Caco-2 (cell line): ENCODE measurements around the gene XRCC5. TPM values are rescaled to one million over a fixed set of nuclear protein-coding genes. Genes with fewer than 3 reads are reported as not detected.

Experiments used
- BruUV-seq: library from RNA; stranded (reverse); fragments of 400-500 nt; replicated peaks from 2 replicates; lab custom pipeline; 2021; lab: Mats Ljungman, UMichigan
- CTCF ChIA-PET: fragments of 300-600 bp; sonication (Branson Sonifier 250); formaldehyde crosslinking; loops from one replicate; lab custom pipeline; 2022; ENCODE audit warnings: antibody characterized with exemption; lab: Charles Lee
- POLR2A ChIA-PET: fragments of 300-600 bp; sonication (Branson Sonifier 250); formaldehyde crosslinking; loops from one replicate; lab custom pipeline; 2022; ENCODE audit warnings: antibody characterized with exemption; lab: Charles Lee
- DNase-seq, 2 experiments: peaks; one replicate each; pipeline versions ENCODE4 v3.0.0 to v3.0.0-alpha.2; 2020 to 2022
- H3K27me3 ChIP-seq: replicated peaks from 2 replicates; pipeline ENCODE4 v1.6.0; 2011; ENCODE audit warnings: low read length; ENCODE audit not compliant: control insufficient read depth, insufficient read depth
- H3K36me3 ChIP-seq: 2 replicates; pipeline ENCODE4 v1.5.1; 2011; ENCODE audit warnings: low read length; ENCODE audit not compliant: control insufficient read depth, insufficient read depth
- H3K4me1 ChIP-seq: fragments of 250-450 bp; sonication (Bioruptor Pico); 2 replicates; pipeline ENCODE4 v1.5.1; 2020; ENCODE audit warnings: mild to moderate bottlenecking
- H3K4me3 ChIP-seq: 2 replicates; pipeline ENCODE4 v1.5.1; 2011; ENCODE audit warnings: low read depth, mild to moderate bottlenecking, control low read depth, low read length
- H3K9me3 ChIP-seq: fragments of 250-450 bp; sonication (Bioruptor Pico); 2 replicates; pipeline ENCODE4 v1.5.1; 2020; ENCODE audit warnings: mild to moderate bottlenecking, moderate library complexity
- H3K27ac Mint-ChIP-seq: one replicate; pipeline ENCODE4 v1.8.0; 2022; ENCODE audit warnings: mixed read lengths; ENCODE audit not compliant: unreplicated experiment
- H3K27me3 Mint-ChIP-seq: one replicate; pipeline ENCODE4 v1.8.0; 2022; ENCODE audit warnings: mixed read lengths; ENCODE audit not compliant: insufficient read depth, unreplicated experiment
- H3K36me3 Mint-ChIP-seq: one replicate; pipeline ENCODE4 v1.8.0; 2022; ENCODE audit warnings: mild to moderate bottlenecking, mixed read lengths; ENCODE audit not compliant: insufficient read depth, unreplicated experiment
- H3K4me1 Mint-ChIP-seq: one replicate; pipeline ENCODE4 v1.8.0; 2022; ENCODE audit warnings: low read depth, mixed read lengths; ENCODE audit not compliant: unreplicated experiment
- H3K4me3 Mint-ChIP-seq: one replicate; pipeline ENCODE4 v1.8.0; 2022; ENCODE audit warnings: mild to moderate bottlenecking, moderate library complexity, mixed read lengths; ENCODE audit not compliant: unreplicated experiment
- H3K9me3 Mint-ChIP-seq: one replicate; pipeline ENCODE4 v1.8.0; 2022; ENCODE audit warnings: mixed read lengths; ENCODE audit not compliant: unreplicated experiment
- intact Hi-C: fragments of 100-400 bp; cut with micrococcal nuclease; formaldehyde crosslinking; loops from one replicate; pipeline ENCODE4 v1.10.0; 2022; ENCODE audit not compliant: unreplicated experiment
- total RNA-seq: library from RNA; stranded (reverse); gene quantifications from 2 replicates; pipeline ENCODE4 v1.2.3, GENCODE V29; 2022
- TF ChIP-seq, protein P1 (sequence below), 2 experiments: fragments of 200-600 bp in 1 of 2; IDR thresholded peaks; 1 replicate in 1 of 2; 2 replicates in 1 of 2; pipeline versions ENCODE4 v1.5.1 to v1.8.0; 2011 to 2022; ENCODE audit warnings: antibody characterized with exemption in 1 of 2, control low read depth in 1 of 2, inconsistent platforms in 1 of 2, low read depth in 1 of 2, low read length in 1 of 2, mild to moderate bottlenecking in 1 of 2, moderate library complexity in 1 of 2; ENCODE audit not compliant: insufficient read depth in 1 of 2, severe bottlenecking in 1 of 2, unreplicated experiment in 1 of 2

The XRCC5 gene
- total RNA-seq, 1 experiment from 2014 or later, result 319 TPM

DNA sequence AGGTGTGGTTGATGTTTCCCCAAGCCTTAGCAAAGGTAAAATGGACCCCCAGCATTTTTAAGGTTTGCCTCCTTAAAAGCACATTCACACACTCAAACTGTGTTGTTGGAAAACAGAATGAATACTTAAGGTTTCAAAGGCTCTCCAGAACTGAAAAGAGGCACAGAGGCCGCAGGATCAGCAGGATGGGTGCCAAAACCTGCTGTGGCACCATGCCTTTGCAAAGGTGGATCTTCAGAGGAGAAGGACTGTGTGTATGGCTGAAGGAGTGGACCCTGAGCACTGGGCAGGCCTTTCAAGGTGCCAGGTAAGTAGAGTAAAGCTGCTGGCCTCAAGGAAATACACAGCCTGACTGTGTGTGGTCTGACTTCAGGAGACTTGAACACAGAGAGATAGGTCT lies 127.3 kb downstream of the XRCC5 start:
- POLR2A ChIA-PET, result no interaction called here
- BruUV-seq, result no TSS peak
- no peak overlapping the region for H3K4me3 Mint-ChIP-seq

DNA sequence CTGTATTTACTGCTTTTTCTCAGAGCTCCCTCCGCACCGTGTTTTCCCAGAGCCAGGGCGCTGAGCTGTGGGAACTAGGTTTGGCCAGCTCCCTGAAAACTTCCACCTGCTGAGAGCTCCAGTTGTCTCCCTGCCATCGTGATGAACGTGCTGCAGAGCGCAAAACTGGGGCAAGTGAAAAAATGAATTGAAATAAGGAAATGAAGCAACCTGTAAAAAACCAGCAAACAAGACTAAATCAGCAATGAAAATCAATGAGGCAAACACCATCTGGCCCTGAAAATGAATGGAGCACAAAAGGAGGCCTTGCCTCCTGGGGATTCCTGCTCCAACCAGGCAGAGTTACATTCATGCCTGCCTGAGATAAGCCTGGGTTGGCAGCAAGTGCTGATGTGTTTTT lies 133.2 kb downstream of the XRCC5 start:
- Histone ChIP-seq H3K36me3 (no peaks in the 10 kb centered on the region), H3K27me3 (no peaks in the 10 kb centered on the region), H3K4me3 (no peak overlapping the region), H3K9me3 (no peaks in the 10 kb centered on the region), H3K4me1 (no peaks in the 10 kb centered on the region)
- Mint-ChIP-seq H3K36me3 (no peaks in the 10 kb centered on the region), H3K9me3 (no peaks in the 10 kb centered on the region), H3K4me1 (no peaks in the 10 kb centered on the region), H3K27me3 (peaks cover 5% of the 10 kb centered on the region), H3K4me3 (no peak overlapping the region), H3K27ac (no peak overlapping the region)
- POLR2A ChIA-PET, result no interaction called here
- intact Hi-C loops, result no loop called here
- TF ChIP-seq, protein P1, sequence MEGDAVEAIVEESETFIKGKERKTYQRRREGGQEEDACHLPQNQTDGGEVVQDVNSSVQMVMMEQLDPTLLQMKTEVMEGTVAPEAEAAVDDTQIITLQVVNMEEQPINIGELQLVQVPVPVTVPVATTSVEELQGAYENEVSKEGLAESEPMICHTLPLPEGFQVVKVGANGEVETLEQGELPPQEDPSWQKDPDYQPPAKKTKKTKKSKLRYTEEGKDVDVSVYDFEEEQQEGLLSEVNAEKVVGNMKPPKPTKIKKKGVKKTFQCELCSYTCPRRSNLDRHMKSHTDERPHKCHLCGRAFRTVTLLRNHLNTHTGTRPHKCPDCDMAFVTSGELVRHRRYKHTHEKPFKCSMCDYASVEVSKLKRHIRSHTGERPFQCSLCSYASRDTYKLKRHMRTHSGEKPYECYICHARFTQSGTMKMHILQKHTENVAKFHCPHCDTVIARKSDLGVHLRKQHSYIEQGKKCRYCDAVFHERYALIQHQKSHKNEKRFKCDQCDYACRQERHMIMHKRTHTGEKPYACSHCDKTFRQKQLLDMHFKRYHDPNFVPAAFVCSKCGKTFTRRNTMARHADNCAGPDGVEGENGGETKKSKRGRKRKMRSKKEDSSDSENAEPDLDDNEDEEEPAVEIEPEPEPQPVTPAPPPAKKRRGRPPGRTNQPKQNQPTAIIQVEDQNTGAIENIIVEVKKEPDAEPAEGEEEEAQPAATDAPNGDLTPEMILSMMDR (IDR thresholded peaks at IDR 0.05; ENCODE audit: insufficient read depth in 1 of 2, low read depth in 1 of 2, low read length in 1 of 2, severe bottlenecking in 1 of 2, unreplicated experiment in 1 of 2), result no peak
- no TSS peak for BruUV-seq
- CTCF ChIA-PET, result no interaction called here
- DNase-seq, result no peak

More for the DNA sequence above, 127.3 kb downstream of the XRCC5 start:
- TF ChIP-seq, protein P1 (IDR thresholded peaks at IDR 0.05; ENCODE audit: insufficient read depth in 1 of 2, low read depth in 1 of 2, low read length in 1 of 2, severe bottlenecking in 1 of 2, unreplicated experiment in 1 of 2), result no peak
- no peak overlapping the region for H3K27ac Mint-ChIP-seq
- H3K36me3 Mint-ChIP-seq, result no peaks in the 10 kb centered on the region
- no peaks in the 10 kb centered on the region for H3K27me3 ChIP-seq
- H3K36me3 ChIP-seq, result no peaks in the 10 kb centered on the region; the same call in 1 of the 2 replicates
- no peak overlapping the region for H3K4me3 ChIP-seq
- DNase-seq, result no peak
- CTCF ChIA-PET, result no interaction called here
- intact Hi-C loops, result no loop called here
- H3K27me3 Mint-ChIP-seq, result no peaks in the 10 kb centered on the region
- H3K4me1 Mint-ChIP-seq, result no peaks in the 10 kb centered on the region
- peaks cover 21% of the 10 kb centered on the region for H3K9me3 Mint-ChIP-seq
- peaks cover 7% of the 10 kb centered on the region for H3K9me3 ChIP-seq
- no peaks in the 10 kb centered on the region for H3K4me1 ChIP-seq

- intact Hi-C loops, result no loop called here
Measured at GRCh38 chr2:216243026-216243425, 133.9 kb downstream of the XRCC5 start.

More at GRCh38 chr2:216243026-216243425, 133.9 kb downstream of the XRCC5 start:
- TF ChIP-seq, protein P1 (IDR thresholded peaks at IDR 0.05; ENCODE audit: insufficient read depth in 1 of 2, low read depth in 1 of 2, low read length in 1 of 2, severe bottlenecking in 1 of 2, unreplicated experiment in 1 of 2), result no peak
- Histone ChIP-seq H3K9me3 (no peaks in the 10 kb centered on the region), H3K36me3 (no peaks in the 10 kb centered on the region), H3K4me1 (no peaks in the 10 kb centered on the region), H3K4me3 (no peak overlapping the region), H3K27me3 (no peaks in the 10 kb centered on the region)
- no peaks in the 10 kb centered on the region for H3K36me3 Mint-ChIP-seq
- CTCF ChIA-PET, result no interaction called here
- POLR2A ChIA-PET, result no interaction called here
- H3K4me3 Mint-ChIP-seq, result no peak overlapping the region
- DNase-seq, result no peak
- peaks cover 2% of the 10 kb centered on the region for H3K9me3 Mint-ChIP-seq
- no peak overlapping the region for H3K27ac Mint-ChIP-seq
- H3K4me1 Mint-ChIP-seq, result no peaks in the 10 kb centered on the region
- peaks cover 5% of the 10 kb centered on the region for H3K27me3 Mint-ChIP-seq
- BruUV-seq, result no TSS peak
